ENCODE measurements around the gene TOPAZ1.

The TOPAZ1 gene

GRCh38 chr3:44292276-44292675 is 50.6 kb downstream of the TOPAZ1 start:
- no peak for DNase-seq (ENCODE audit: low read depth in 2 of 2)
- no peak for TF ChIP-seq CTCF (IDR thresholded peaks at IDR 0.05; ENCODE audit: low read depth, low read length)
- H3K4me3 ChIP-seq (replicated peaks in 1 of 2; ENCODE audit: low read depth in 2 of 2, low read length in 2 of 2), result no peak overlapping the region

- no peak for DNase-seq (ENCODE audit: low read depth in 2 of 2)
- TF ChIP-seq CTCF (IDR thresholded peaks at IDR 0.05; ENCODE audit: low read depth, low read length), result no peak
- no peak overlapping the region for H3K4me3 ChIP-seq (replicated peaks in 1 of 2; ENCODE audit: low read depth in 2 of 2, low read length in 2 of 2)
Measured at GRCh38 chr3:44292947-44293346, 51.3 kb downstream of the TOPAZ1 start.

- no peak for TF ChIP-seq CTCF (IDR thresholded peaks at IDR 0.05; ENCODE audit: low read depth, low read length)
- DNase-seq (ENCODE audit: low read depth in 2 of 2), result no peak
Measured at GRCh38 chr3:44297255-44297654, 55.6 kb downstream of the TOPAZ1 start.

GRCh38 chr3:44301746-44302145 is 60.1 kb downstream of the TOPAZ1 start:
- no peak for TF ChIP-seq CTCF (IDR thresholded peaks at IDR 0.05; ENCODE audit: low read depth, low read length)
- no peak overlapping the region for H3K4me3 ChIP-seq (replicated peaks in 1 of 2; ENCODE audit: low read depth in 2 of 2, low read length in 2 of 2)
- DNase-seq (ENCODE audit: low read depth in 2 of 2), result no peak

More at GRCh38 chr3:44297255-44297654, 55.6 kb downstream of the TOPAZ1 start:
- H3K4me3 ChIP-seq (replicated peaks in 1 of 2; ENCODE audit: low read depth in 2 of 2, low read length in 2 of 2), result no peak overlapping the region

- no peak for DNase-seq (ENCODE audit: low read depth in 2 of 2)
- H3K4me3 ChIP-seq (replicated peaks in 1 of 2; ENCODE audit: low read depth in 2 of 2, low read length in 2 of 2), result no peak overlapping the region
- no peak for TF ChIP-seq CTCF (IDR thresholded peaks at IDR 0.05; ENCODE audit: low read depth, low read length)
Measured at GRCh38 chr3:44309500-44309899, 67.8 kb downstream of the TOPAZ1 start.

- TF ChIP-seq CTCF (IDR thresholded peaks at IDR 0.05; ENCODE audit: low read depth, low read length), result no peak
- no peak overlapping the region for H3K4me3 ChIP-seq (replicated peaks in 1 of 2; ENCODE audit: low read depth in 2 of 2, low read length in 2 of 2)
- DNase-seq (ENCODE audit: low read depth in 2 of 2), result no peak
Measured at GRCh38 chr3:44318891-44319311, 77.2 kb downstream of the TOPAZ1 start.

GRCh38 chr3:44321335-44321734 is 79.6 kb downstream of the TOPAZ1 start:
- no peak overlapping the region for H3K4me3 ChIP-seq (replicated peaks in 1 of 2; ENCODE audit: low read depth in 2 of 2, low read length in 2 of 2)
- DNase-seq (ENCODE audit: low read depth in 2 of 2), result no peak
- TF ChIP-seq CTCF (IDR thresholded peaks at IDR 0.05; ENCODE audit: low read depth, low read length), result no peak
